HTR-8/SVneo (cell line): ENCODE results near the gene CHST5.
"Not testable (repeated sequence)": the region's sequence is repeated elsewhere in the genome, so short reads cannot be mapped to it uniquely, and the experiment has no call there.

Source experiments
- DNase-seq: peaks from one replicate; pipeline ENCODE4 v3.0.0; 2011; ENCODE audit warnings: low spot score, mixed read lengths; ENCODE audit not compliant: insufficient read length
- FAIRE-seq: peaks from 2 replicates; lab custom pipeline; 2011; peaks lifted over from hg19 to GRCh38; lab: Jason Lieb, UNC

CHST5 gene

DNA sequence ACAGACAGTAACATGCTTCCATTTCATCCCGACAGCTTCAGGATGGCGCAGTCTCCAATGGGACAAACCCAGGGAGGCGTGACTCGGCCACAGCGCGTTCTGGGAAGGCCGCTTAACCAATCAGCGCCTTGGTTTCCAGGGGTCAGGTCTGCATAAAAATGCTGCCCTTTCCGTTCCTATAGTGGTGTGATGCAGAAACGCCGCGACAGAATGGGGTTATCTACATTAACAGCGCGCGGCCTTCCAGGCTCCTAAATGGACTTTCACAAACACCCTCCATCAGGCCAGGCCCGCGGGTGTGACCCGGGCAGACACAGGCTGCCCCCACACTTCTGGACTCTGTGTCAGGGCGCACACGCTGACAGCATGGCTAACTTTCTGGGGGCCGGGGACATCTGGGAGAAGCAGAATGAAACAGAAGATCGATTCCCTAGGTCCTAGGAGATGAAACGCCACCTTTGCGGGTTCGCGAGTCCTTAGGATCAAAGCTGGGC, 19.4 kb upstream of the CHST5 start:
- FAIRE-seq (peak; percentile 91), DNase-seq (peak; percentile 96)

GRCh38 chr16:75552951-75553350, 17.0 kb upstream of the CHST5 start:
- DNase-seq (no peak), FAIRE-seq (no peak)

DNA sequence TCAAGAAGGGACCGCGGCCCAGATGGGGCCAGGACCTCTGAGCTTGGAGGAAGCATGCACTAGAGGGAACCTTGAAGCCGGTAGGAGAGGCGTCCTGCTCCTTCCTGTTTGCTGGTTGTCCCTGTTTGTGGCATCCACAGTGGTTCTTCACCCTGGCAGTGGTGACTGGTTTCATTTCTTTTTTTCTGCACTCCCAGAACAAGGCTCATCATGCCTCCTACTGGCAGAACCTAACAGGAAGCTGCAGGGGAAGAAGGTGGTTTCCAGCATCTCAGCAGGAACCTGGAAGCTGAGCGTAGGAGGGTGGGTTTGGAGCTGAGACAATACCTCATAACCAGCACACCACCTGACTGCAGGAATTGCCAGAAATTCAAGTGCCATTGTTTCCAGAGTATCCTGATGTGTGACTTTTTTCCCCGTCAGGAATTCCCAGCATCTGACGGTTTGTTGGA, 14.3 kb upstream of the CHST5 start:
- no peak for DNase-seq

DNA sequence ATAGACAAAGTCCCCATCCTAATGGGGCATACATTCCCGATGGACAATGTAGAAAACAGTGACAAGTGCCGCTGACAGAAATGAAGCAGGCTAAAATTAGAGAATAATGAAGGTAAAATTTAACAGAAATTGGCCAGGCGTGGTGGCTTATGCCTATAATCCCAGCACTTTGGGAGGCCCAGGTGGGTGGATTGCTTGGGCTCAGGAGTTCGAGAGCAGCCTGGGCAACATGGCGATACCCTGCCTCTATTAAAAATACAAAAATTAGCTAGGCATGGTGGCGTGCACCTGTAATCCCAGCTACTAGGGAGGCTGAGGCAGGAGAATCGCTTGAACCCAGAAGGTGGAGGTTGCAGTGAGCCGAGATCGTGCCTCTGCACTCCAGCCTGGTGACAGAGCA, 12.5 kb upstream of the CHST5 start:
- not testable (repeated sequence) for DNase-seq, FAIRE-seq

More for the DNA sequence above, 14.3 kb upstream of the CHST5 start:
- no peak for FAIRE-seq

DNA sequence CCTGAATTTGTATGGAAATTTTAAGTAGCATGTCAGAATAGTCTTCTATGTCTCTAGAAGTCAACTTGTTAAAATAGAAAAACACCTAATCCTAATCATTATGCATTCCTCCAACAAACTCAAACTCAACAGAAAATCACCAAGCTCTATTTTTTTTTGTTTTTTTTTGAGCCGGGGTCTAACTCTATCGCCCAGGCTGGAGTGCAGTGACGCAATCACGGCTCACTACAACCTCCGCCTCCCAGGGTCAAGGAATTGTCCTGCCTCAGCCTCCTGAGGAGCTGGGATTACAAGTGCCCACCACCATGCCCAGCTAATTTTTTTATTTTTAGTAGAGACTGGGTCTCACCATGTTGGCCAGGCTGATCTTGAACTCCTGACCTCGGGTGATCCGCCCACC, 10.4 kb upstream of the CHST5 start:
- DNase-seq, result no peak
- FAIRE-seq, result no peak

GRCh38 chr16:75545879-75546278, 10.0 kb upstream of the CHST5 start:
- not testable (repeated sequence) for FAIRE-seq, DNase-seq

GRCh38 chr16:75542462-75542861, 6.6 kb upstream of the CHST5 start:
- DNase-seq, result not testable (repeated sequence)
- FAIRE-seq, result peak; percentile 63

- FAIRE-seq (no peak), DNase-seq (no peak)
Observed at GRCh38 chr16:75541236-75541635, 5.3 kb upstream of the CHST5 start.

GRCh38 chr16:75538882-75539565, 3.1 kb upstream of the CHST5 start:
- FAIRE-seq, result peak; percentile 28
- DNase-seq, result not testable (repeated sequence)

- DNase-seq (no peak), FAIRE-seq (no peak)
Observed at GRCh38 chr16:75537776-75538175, 1.9 kb upstream of the CHST5 start.

DNA sequence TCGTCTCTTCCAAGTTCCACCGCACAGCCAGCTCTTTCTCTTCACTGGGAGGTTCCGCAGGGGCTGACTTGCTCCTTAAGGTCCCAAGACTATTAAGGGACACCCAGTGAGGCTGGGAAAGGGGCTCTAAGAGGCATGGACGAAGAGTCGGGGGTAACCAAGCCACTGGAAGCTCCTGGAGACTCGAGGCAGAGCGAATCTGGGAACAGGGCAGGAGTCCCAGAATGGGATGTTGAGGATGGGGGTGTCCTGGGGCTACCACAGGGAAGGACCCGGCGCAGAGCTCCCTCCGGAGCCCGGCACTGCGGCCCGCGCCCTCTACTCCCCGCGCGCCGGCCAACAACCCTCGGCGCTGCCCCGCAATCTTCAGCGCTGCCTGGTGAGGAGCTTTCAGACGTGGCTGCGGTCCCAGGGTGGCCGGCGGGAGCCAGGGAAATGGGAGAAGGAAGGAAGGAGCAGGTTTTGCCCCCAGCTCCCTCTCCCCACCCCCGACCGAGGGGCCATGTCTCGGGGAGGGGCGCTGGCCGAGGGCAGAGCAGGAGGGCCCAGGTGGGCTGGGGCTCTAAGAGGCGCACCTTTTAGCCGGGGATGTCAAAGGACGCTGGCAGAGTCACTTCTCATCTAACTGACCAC, 581 bp downstream of the CHST5 start:
- FAIRE-seq (no peak), DNase-seq (no peak)

GRCh38 chr16:75534560-75535205, 1.2 kb downstream of the CHST5 start:
- FAIRE-seq, result no peak
- DNase-seq, result no peak

- DNase-seq (no peak), FAIRE-seq (no peak)
Observed at GRCh38 chr16:75532791-75533190, 3.1 kb downstream of the CHST5 start.

GRCh38 chr16:75532142-75532765, 3.7 kb downstream of the CHST5 start:
- DNase-seq, result no peak
- peak; percentile 44 for FAIRE-seq

GRCh38 chr16:75529959-75530358, 5.9 kb downstream of the CHST5 start:
- FAIRE-seq (no peak), DNase-seq (no peak)

DNA sequence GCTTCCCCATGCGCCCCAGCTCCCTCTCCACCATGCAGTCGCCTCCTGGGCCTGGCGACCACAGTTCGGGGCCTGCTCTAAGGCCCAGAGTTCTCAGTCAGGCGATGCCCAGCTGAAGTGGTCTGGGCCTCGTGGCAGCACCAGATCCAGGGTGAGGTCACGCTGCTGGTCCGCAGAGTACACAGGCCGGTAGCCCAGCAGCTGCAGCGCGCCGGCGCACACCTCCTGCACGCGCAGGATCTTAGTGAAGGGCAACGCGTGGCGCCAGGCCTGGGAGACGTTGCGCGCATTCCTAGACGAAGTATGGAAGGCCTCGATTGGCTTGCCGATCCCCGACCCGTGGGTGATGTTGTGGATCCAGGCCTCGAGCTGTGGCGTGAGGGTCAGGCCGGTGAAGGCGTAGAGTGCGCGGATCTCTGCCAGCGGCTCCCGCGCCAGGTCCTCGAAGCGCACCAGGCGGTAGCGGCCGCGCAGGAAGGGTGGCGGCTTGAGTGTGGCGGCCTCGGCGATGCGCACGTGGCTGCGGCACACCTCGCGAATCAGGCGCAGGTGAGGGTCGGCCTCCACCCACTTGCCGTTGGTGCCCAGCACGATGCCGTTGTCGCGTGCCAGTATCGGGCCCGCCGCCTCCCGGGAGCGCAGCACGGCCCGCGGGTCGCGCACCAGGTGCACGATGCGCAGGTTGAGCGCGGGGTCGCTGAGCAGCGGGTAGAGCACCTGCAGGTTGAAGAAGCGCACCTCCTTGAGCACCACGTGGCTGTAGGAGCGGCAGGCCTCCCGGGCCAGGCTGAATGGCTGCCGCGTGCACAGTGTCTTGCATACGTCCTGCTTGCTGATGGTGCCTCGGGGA, 6.6 kb downstream of the CHST5 start:
- FAIRE-seq, result no peak

DNA sequence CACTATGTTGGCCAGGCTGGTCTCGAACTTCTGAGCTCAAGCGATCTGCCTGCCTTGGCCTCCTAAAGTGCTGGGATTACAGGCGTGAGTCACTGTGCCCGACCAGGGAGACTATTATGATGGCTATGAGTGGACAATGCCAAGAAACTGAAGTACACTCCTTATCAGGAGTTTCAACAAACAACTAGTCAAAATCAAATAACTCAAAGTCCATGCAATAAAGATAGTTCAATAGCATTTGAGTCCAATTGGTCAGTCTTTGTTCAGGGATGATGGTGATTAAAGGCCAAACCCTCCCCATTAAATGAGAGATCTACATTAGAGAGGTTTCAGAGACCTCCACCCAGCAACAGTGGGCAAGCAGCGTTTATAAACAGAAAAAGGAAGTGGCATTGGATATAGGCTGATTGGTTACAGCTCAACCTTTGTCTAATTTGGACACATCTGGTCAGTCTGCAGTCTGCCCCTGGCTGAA, 8.0 kb downstream of the CHST5 start:
- FAIRE-seq (no peak), DNase-seq (no peak)

More for the DNA sequence above, 6.6 kb downstream of the CHST5 start:
- no peak for DNase-seq

GRCh38 chr16:75526032-75526790, 9.7 kb downstream of the CHST5 start:
- FAIRE-seq (peak; percentile 66), DNase-seq (no peak)

GRCh38 chr16:75519175-75519574, 16.7 kb downstream of the CHST5 start:
- DNase-seq, result no peak
- no peak for FAIRE-seq
